ENCODE measurements around the gene ARL16.

GRCh38 chr17:81644496-81644895 is 39.1 kb downstream of the ARL16 start:
- TF ChIP-seq, protein P1, sequence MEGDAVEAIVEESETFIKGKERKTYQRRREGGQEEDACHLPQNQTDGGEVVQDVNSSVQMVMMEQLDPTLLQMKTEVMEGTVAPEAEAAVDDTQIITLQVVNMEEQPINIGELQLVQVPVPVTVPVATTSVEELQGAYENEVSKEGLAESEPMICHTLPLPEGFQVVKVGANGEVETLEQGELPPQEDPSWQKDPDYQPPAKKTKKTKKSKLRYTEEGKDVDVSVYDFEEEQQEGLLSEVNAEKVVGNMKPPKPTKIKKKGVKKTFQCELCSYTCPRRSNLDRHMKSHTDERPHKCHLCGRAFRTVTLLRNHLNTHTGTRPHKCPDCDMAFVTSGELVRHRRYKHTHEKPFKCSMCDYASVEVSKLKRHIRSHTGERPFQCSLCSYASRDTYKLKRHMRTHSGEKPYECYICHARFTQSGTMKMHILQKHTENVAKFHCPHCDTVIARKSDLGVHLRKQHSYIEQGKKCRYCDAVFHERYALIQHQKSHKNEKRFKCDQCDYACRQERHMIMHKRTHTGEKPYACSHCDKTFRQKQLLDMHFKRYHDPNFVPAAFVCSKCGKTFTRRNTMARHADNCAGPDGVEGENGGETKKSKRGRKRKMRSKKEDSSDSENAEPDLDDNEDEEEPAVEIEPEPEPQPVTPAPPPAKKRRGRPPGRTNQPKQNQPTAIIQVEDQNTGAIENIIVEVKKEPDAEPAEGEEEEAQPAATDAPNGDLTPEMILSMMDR (IDR thresholded peaks at IDR 0.05; ENCODE audit: insufficient read depth, low read depth, low read length): no peak
- TF ChIP-seq EZH2 (IDR thresholded peaks at IDR 0.05; ENCODE audit: insufficient read depth, low read length): no peak

Data from astrocyte (in vitro differentiated cells and primary cell).